ENCODE measurements around the gene EFNA5.
"Not testable (repeated sequence)": the region's sequence is repeated elsewhere in the genome, so short reads cannot be mapped to it uniquely, and the experiment has no call there.

The EFNA5 gene

GRCh38 chr5:107368615-107369014 lies 302.1 kb downstream of the EFNA5 start:
- DNase-seq (ENCODE audit: low read depth, low spot score): no peak

GRCh38 chr5:107367939-107368338 lies 302.8 kb downstream of the EFNA5 start:
- DNase-seq (ENCODE audit: low read depth, low spot score): no peak

- DNase-seq (ENCODE audit: low read depth, low spot score): no peak
Measured at GRCh38 chr5:107367480-107367879, 303.3 kb downstream of the EFNA5 start.

GRCh38 chr5:107365320-107366109 lies 305.2 kb downstream of the EFNA5 start:
- DNase-seq (ENCODE audit: low read depth, low spot score): no peak

GRCh38 chr5:107364443-107365319 lies 306.1 kb downstream of the EFNA5 start:
- no peak for DNase-seq (ENCODE audit: low read depth, low spot score)

GRCh38 chr5:107363768-107364167 lies 307.0 kb downstream of the EFNA5 start:
- no peak for DNase-seq (ENCODE audit: low read depth, low spot score)

GRCh38 chr5:107361945-107362344 lies 308.8 kb downstream of the EFNA5 start:
- no peak for DNase-seq (ENCODE audit: low read depth, low spot score)

GRCh38 chr5:107359916-107360234 lies 310.9 kb downstream of the EFNA5 start:
- DNase-seq (ENCODE audit: low read depth, low spot score): no peak

GRCh38 chr5:107359033-107359915 lies 311.5 kb downstream of the EFNA5 start:
- DNase-seq (ENCODE audit: low read depth, low spot score): no peak

GRCh38 chr5:107356891-107357290 lies 313.8 kb downstream of the EFNA5 start:
- no peak for DNase-seq (ENCODE audit: low read depth, low spot score)

- DNase-seq (ENCODE audit: low read depth, low spot score): no peak
Measured at GRCh38 chr5:107352576-107352975, 318.2 kb downstream of the EFNA5 start.

- DNase-seq (ENCODE audit: low read depth, low spot score): not testable (repeated sequence)
Measured at GRCh38 chr5:107346580-107346979, 324.2 kb downstream of the EFNA5 start.

GRCh38 chr5:107342371-107342770 lies 328.4 kb downstream of the EFNA5 start:
- no peak for DNase-seq (ENCODE audit: low read depth, low spot score)

- no peak for DNase-seq (ENCODE audit: low read depth, low spot score)
Measured at GRCh38 chr5:107341376-107342084, 329.2 kb downstream of the EFNA5 start.

- DNase-seq (ENCODE audit: low read depth, low spot score): no peak
Measured at GRCh38 chr5:107340631-107341030, 330.1 kb downstream of the EFNA5 start.

GRCh38 chr5:107338335-107338734 lies 332.4 kb downstream of the EFNA5 start:
- no peak for DNase-seq (ENCODE audit: low read depth, low spot score)

GRCh38 chr5:107337281-107337680 lies 333.5 kb downstream of the EFNA5 start:
- no peak for DNase-seq (ENCODE audit: low read depth, low spot score)

- DNase-seq (ENCODE audit: low read depth, low spot score): no peak
Measured at GRCh38 chr5:107331882-107332281, 338.9 kb downstream of the EFNA5 start.

- no peak for DNase-seq (ENCODE audit: low read depth, low spot score)
Measured at GRCh38 chr5:107331312-107331711, 339.4 kb downstream of the EFNA5 start.

GRCh38 chr5:107330903-107331302 lies 339.8 kb downstream of the EFNA5 start:
- no peak for DNase-seq (ENCODE audit: low read depth, low spot score)

- DNase-seq (ENCODE audit: low read depth, low spot score): no peak
Measured at GRCh38 chr5:107329850-107330249, 340.9 kb downstream of the EFNA5 start.
